Stomach (tissue), 9 donors: ENCODE results near the gene PHRF1. TPM values are rescaled to one million over a fixed set of nuclear protein-coding genes. Genes with fewer than 3 reads are reported as not detected.

Experiments
- DNase-seq, 2 donors: peaks; one replicate each; pipeline versions ENCODE4 v3.0.0 to v3.0.0-alpha.2; 2013 to 2019
- H3K27ac ChIP-seq, 5 donors: fragments of 200-600 bp in 4 of 5; sonication (generic) in 4 of 5; one replicate each; pipeline ENCODE4 v1.5.1; 2013 to 2019; ENCODE audit warnings: mild to moderate bottlenecking in 1 of 5, moderate library complexity in 1 of 5
- H3K27me3 ChIP-seq, 3 donors: fragments of 200-600 bp; sonication (generic); one replicate each; pipeline ENCODE4 v1.5.1; 2017 to 2019; ENCODE audit warnings: mixed run types in 1 of 3
- H3K36me3 ChIP-seq, 4 donors: fragments of 200-600 bp; sonication (generic); 1 replicate in 3 of 4; 2 replicates in 1 of 4; pipeline ENCODE4 v1.5.1; 2016 to 2019
- H3K4me1 ChIP-seq, 4 donors: fragments of 200-600 bp; sonication (generic); one replicate each; pipeline ENCODE4 v1.5.1; 2016 to 2019
- H3K4me3 ChIP-seq, 4 donors: fragments of 200-600 bp; sonication (generic) in 3 of 4; one replicate each; pipeline ENCODE4 v1.5.1; 2016 to 2019; ENCODE audit warnings: mild to moderate bottlenecking in 1 of 4
- H3K9me3 ChIP-seq, 4 donors: fragments of 200-600 bp; sonication (generic); one replicate each; pipeline ENCODE4 v1.5.1; 2016 to 2019
- EP300 ChIP-seq: sonication (generic); formaldehyde crosslinking; IDR thresholded peaks from one replicate; pipeline ENCODE4 v1.6.1; 2017; ENCODE audit warnings: antibody characterized with exemption
- POLR2A ChIP-seq, 4 donors: fragments of 450-650 bp; IDR thresholded peaks; one replicate each; pipeline ENCODE4 v1.6.1; 2016; ENCODE audit warnings: antibody characterized with exemption in 4 of 4, control low read depth in 2 of 4, mild to moderate bottlenecking in 1 of 4, moderate library complexity in 1 of 4
- POLR2AphosphoS5 ChIP-seq, 3 donors: sonication (generic); formaldehyde crosslinking; IDR thresholded peaks; one replicate each; pipeline ENCODE4 v1.6.1; 2016; ENCODE audit warnings: antibody characterized with exemption in 3 of 3
- WGBS, 5 donors: extraction: QIAGEN DNeasy Blood & Tissue Kit in 3 of 5; methylation state at CpG; one replicate each; pipeline versions ENCODE4 v1.1.5 to v1.1.7; 2013 to 2018; 5-methylcytosine and 5-hydroxymethylcytosine counted together
- intact Hi-C: fragments of 100-400 bp; cut with DNase I; formaldehyde crosslinking; loops from one replicate; pipeline ENCODE4 v1.15.1; 2023; ENCODE audit warnings: low total_unique reads
- polyA plus RNA-seq, 3 donors: library from polyadenylated mRNA; stranded (reverse); fragments of 200-250 nt; gene quantifications; one replicate each; pipeline ENCODE4 v1.2.3, GENCODE V29; 2013
- total RNA-seq, 5 donors: library from RNA; depleted of rRNA; stranded (reverse); fragments of >200 nt; gene quantifications; one replicate each; pipeline versions ENCODE4 v1.1.0 to v1.2.3, GENCODE V29; 2014 to 2016
- TF ChIP-seq, protein P1 (sequence below), 7 experiments: fragments of 450-650 bp in 4 of 7; fragments of 200-600 bp in 3 of 7; sonication (generic) in 3 of 7; IDR thresholded peaks; one replicate each; pipeline ENCODE4 v1.5.1; 2016 to 2019; ENCODE audit warnings: antibody characterized with exemption in 7 of 7, control low read depth in 2 of 7, mild to moderate bottlenecking in 1 of 7
- donor health status: healthy with polysubstance abuse.
- donor health status: Bipolar disorder and iron deficiency.
- donor health status: healthy.

PHRF1 gene
- total and polyA plus RNA-seq, 8 donors, result 7.9 to 60.8 (median 19.5) TPM

DNA sequence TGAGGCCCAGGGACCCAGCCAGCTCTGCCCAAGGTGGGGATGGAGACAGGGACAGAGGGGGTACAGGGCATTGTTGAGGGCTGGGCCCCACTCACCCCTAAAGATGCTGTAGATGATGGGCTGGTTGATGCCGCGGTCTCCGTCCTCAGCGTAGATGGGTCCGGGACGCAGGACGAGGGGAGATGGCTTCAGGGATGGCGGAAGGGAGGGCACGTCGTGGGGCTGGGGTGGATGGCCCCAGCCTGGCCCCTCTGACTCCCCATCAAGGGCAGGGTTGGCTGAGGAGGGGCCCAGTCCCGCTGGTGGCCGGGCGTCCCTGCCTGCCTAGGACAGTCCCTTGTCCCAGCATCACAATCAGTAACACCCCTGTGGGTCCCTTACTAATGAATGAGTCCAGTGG lies 43.9 kb downstream of the PHRF1 start:
- Histone ChIP-seq H3K4me1 (peaks cover 17 to 39% (median 25%) of the 10 kb centered on the region in 4 donors), H3K27me3 (peaks cover 0 to 22% (median 7%) of the 10 kb centered on the region in 3 donors), H3K27ac (no peak overlapping the region), H3K9me3 (no peaks in the 10 kb centered on the region), H3K36me3 (peaks cover 4 to 34% (median 16%) of the 10 kb centered on the region in 4 donors), H3K4me3 (no peak overlapping the region)
- TF ChIP-seq, protein P1, sequence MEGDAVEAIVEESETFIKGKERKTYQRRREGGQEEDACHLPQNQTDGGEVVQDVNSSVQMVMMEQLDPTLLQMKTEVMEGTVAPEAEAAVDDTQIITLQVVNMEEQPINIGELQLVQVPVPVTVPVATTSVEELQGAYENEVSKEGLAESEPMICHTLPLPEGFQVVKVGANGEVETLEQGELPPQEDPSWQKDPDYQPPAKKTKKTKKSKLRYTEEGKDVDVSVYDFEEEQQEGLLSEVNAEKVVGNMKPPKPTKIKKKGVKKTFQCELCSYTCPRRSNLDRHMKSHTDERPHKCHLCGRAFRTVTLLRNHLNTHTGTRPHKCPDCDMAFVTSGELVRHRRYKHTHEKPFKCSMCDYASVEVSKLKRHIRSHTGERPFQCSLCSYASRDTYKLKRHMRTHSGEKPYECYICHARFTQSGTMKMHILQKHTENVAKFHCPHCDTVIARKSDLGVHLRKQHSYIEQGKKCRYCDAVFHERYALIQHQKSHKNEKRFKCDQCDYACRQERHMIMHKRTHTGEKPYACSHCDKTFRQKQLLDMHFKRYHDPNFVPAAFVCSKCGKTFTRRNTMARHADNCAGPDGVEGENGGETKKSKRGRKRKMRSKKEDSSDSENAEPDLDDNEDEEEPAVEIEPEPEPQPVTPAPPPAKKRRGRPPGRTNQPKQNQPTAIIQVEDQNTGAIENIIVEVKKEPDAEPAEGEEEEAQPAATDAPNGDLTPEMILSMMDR (IDR thresholded peaks at IDR 0.05), result no peak
- TF ChIP-seq EP300 (no peak), POLR2A (IDR thresholded peaks at IDR 0.05) (no peak), POLR2AphosphoS5 (IDR thresholded peaks at IDR 0.05) (no peak)
- intact Hi-C loops, result no loop called here
- WGBS, 5 donors, result 92 to 95% (median 94%) methylated on average over 7 to 13 of the region's 13 CpGs
- DNase-seq, result no peak

GRCh38 chr11:620935-621814 lies 44.9 kb downstream of the PHRF1 start:
- peaks cover 0 to 31% (median 17%) of the 10 kb centered on the region in 3 donors for H3K27me3 ChIP-seq
- H3K27ac ChIP-seq, result no peak overlapping the region
- no peak for TF ChIP-seq POLR2AphosphoS5 (IDR thresholded peaks at IDR 0.05)
- TF ChIP-seq EP300, result no peak
- TF ChIP-seq, protein P1 (IDR thresholded peaks at IDR 0.05), result no peak
- no peak for TF ChIP-seq POLR2A (IDR thresholded peaks at IDR 0.05)
- peaks cover 19 to 42% (median 27%) of the 10 kb centered on the region in 4 donors for H3K4me1 ChIP-seq
- WGBS, 5 donors, result 72 to 77% (median 74%) methylated on average over 39 to 45 of the region's 45 CpGs
- peaks cover 4 to 34% (median 16%) of the 10 kb centered on the region in 4 donors for H3K36me3 ChIP-seq
- peak in 1 of 2 donors; percentile 8 for DNase-seq
- H3K4me3 ChIP-seq, result no peak overlapping the region
- no peaks in the 10 kb centered on the region for H3K9me3 ChIP-seq
- intact Hi-C loops, result no loop called here

GRCh38 chr11:621838-622237 lies 45.6 kb downstream of the PHRF1 start:
- intact Hi-C loops, result no loop called here
- TF ChIP-seq, protein P1 (IDR thresholded peaks at IDR 0.05), result no peak
- TF ChIP-seq POLR2A (IDR thresholded peaks at IDR 0.05), result no peak
- Histone ChIP-seq H3K4me1 (peaks cover 23 to 42% (median 29%) of the 10 kb centered on the region in 4 donors), H3K9me3 (no peaks in the 10 kb centered on the region), H3K4me3 (no peak overlapping the region), H3K27ac (no peak overlapping the region), H3K27me3 (peaks cover 0 to 38% (median 23%) of the 10 kb centered on the region in 3 donors), H3K36me3 (peaks cover 4 to 34% (median 16%) of the 10 kb centered on the region in 4 donors)
- 84 to 88% (median 87%) methylated on average over 27 of the region's 27 CpGs for WGBS, 5 donors
- no peak for DNase-seq

DNA sequence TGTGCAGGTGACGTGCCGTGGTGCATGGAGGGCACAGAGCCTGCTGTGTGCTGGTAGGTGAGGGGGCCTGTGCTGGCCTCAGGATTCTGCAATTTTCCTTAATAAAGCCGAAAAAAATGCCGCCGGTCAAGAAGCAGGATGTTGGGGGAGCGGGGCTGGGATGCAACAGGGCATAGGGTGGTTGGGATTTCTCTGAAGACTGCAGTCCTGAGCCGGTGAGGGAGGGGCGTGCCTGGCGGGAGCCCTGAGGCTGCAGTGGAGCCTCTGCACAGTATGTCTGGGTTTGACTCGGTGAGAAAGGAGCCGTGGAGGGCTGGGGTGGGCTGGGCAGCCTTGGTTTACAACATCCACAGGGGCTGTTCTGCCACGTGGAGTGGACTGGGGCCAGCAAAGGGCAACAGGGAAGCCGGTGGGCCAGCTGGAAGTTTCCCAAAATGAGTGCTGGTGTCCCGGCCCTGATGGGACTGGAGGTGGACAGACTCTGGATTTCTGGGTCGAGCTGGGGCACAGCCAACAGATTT lies 47.1 kb downstream of the PHRF1 start:
- H3K27me3 ChIP-seq, result peaks cover 0 to 45% (median 29%) of the 10 kb centered on the region in 3 donors
- no peaks in the 10 kb centered on the region for H3K9me3 ChIP-seq
- H3K4me3 ChIP-seq, result no peak overlapping the region
- intact Hi-C loops, result no loop called here
- WGBS, 5 donors, result 69 to 83% (median 73%) methylated on average over 15 of the region's 15 CpGs
- TF ChIP-seq POLR2AphosphoS5 (IDR thresholded peaks at IDR 0.05), result no peak
- TF ChIP-seq, protein P1 (IDR thresholded peaks at IDR 0.05), result no peak
- TF ChIP-seq POLR2A (IDR thresholded peaks at IDR 0.05), result no peak
- TF ChIP-seq EP300, result no peak
- no peak overlapping the region for H3K27ac ChIP-seq
- peak in 1 of 2 donors; percentile 16 for DNase-seq
- H3K4me1 ChIP-seq, result peaks cover 27 to 45% (median 29%) of the 10 kb centered on the region in 4 donors
- peaks cover 0 to 34% (median 8%) of the 10 kb centered on the region in 4 donors for H3K36me3 ChIP-seq
